Activated CD4-positive, alpha-beta T cell treated with anti-CD3 and anti-CD28 coated beads, Interleukin-2, amount 50 U/mL, for 1 hour (primary cell): Measurements from ENCODE around the gene UBE2J2.

Source experiments
- DNase-seq: peaks from one replicate; pipeline ENCODE4 v3.0.0-alpha.2; 2020

The UBE2J2 gene

GRCh38 chr1:1223891-1224290, 49.8 kb downstream of the UBE2J2 start:
- no peak for DNase-seq

- no peak for DNase-seq
Measured at GRCh38 chr1:1223321-1223720, 50.3 kb downstream of the UBE2J2 start.

- DNase-seq, result no peak
Measured at GRCh38 chr1:1222575-1223225, 51.0 kb downstream of the UBE2J2 start.

GRCh38 chr1:1221887-1222574, 51.6 kb downstream of the UBE2J2 start:
- DNase-seq, result no peak

- no peak for DNase-seq
Measured at GRCh38 chr1:1220197-1220596, 53.5 kb downstream of the UBE2J2 start.

GRCh38 chr1:1219341-1219740, 54.3 kb downstream of the UBE2J2 start:
- peak; percentile 60 for DNase-seq

GRCh38 chr1:1218524-1219200, 55.0 kb downstream of the UBE2J2 start:
- DNase-seq, result no peak

GRCh38 chr1:1217621-1218523, 55.8 kb downstream of the UBE2J2 start:
- no peak for DNase-seq

- peak; percentile 57 for DNase-seq
Measured at GRCh38 chr1:1216770-1217620, 56.7 kb downstream of the UBE2J2 start.

- DNase-seq, result no peak
Measured at GRCh38 chr1:1215881-1216605, 57.6 kb downstream of the UBE2J2 start.

- DNase-seq, result no peak
Measured at GRCh38 chr1:1215080-1215676, 58.5 kb downstream of the UBE2J2 start.

GRCh38 chr1:1213345-1214265, 60.0 kb downstream of the UBE2J2 start, which contains the start of gene TNFRSF4:
Gene TNFRSF4, minus strand, starts transcription at chr1:1214153. Its CDS starts 26 bp downstream, at chr1:1214127.
- DNase-seq, result peak; percentile 31

- DNase-seq, result peak; percentile 41
Measured at GRCh38 chr1:1212780-1213344, 60.8 kb downstream of the UBE2J2 start.

GRCh38 chr1:1211541-1212441, 61.9 kb downstream of the UBE2J2 start:
- no peak for DNase-seq

- DNase-seq, result no peak
Measured at GRCh38 chr1:1210726-1211540, 62.7 kb downstream of the UBE2J2 start.

- DNase-seq, result no peak
Measured at GRCh38 chr1:1208713-1209433, 64.8 kb downstream of the UBE2J2 start.

- DNase-seq, result no peak
Measured at GRCh38 chr1:1207571-1207892, 66.1 kb downstream of the UBE2J2 start.
